ENCODE measurements around the gene C1orf159. TPM values are rescaled to one million over a fixed set of nuclear protein-coding genes. Genes with fewer than 3 reads are reported as not detected.

C1orf159 gene
- total and polyA plus RNA-seq, 2 donors (not counting 1 experiment from before 2014, with no cell fraction given) = 23.0 to 25.6 TPM

GRCh38 chr1:1090424-1091343 lies 25.2 kb downstream of the C1orf159 start:
- no peak overlapping the region for H2AFZ ChIP-seq (ENCODE audit: insufficient read depth, low read depth, low read length, poor library complexity, severe bottlenecking)
- peaks cover 0 to 7% of the 10 kb centered on the region in 2 donors for H3K4me1 ChIP-seq (ENCODE audit: control insufficient read depth in 2 of 2, insufficient read depth in 2 of 2, low read length in 2 of 2)
- H3K27ac ChIP-seq (ENCODE audit: low read length in 2 of 2) = no peak overlapping the region
- H3K4me2 ChIP-seq (replicated peaks; ENCODE audit: low read depth, low read length, poor library complexity, severe bottlenecking) = no peak overlapping the region
- no peak for TF ChIP-seq CTCF (IDR thresholded peaks at IDR 0.05)
- TF ChIP-seq EZH2 (IDR thresholded peaks at IDR 0.05; ENCODE audit: borderline replicate concordance, insufficient read depth, low read depth, low read length, poor library complexity, severe bottlenecking) = no peak
- no peak for DNase-seq
- no peaks in the 10 kb centered on the region for H3K9me3 ChIP-seq (ENCODE audit: control extremely low read depth in 1 of 3, control insufficient read depth in 2 of 3, insufficient read depth in 1 of 3, low read length in 2 of 3)
- no peaks in the 10 kb centered on the region for H3K9me3 Mint-ChIP-seq (ENCODE audit: insufficient read depth)
- intact Hi-C loops (cut with micrococcal nuclease) = no loop called here
- WGBS (ENCODE audit: insufficient coverage) = 96% methylated on average over 45 of the region's 45 CpGs
- H3K9ac ChIP-seq (ENCODE audit: low read length) = no peak overlapping the region
- H3K4me1 Mint-ChIP-seq = peaks cover 5% of the 10 kb centered on the region
- no peaks in the 10 kb centered on the region for H3K79me2 ChIP-seq (ENCODE audit: control insufficient read depth, insufficient read depth, low read length)
- ChIA-PET CTCF (interaction anchor here (0.8 kb wide), 1 partner anchor 32 kb away, joined by 3 read pairs; no protein-coding TSS in a partner anchor), POLR2A (no interaction called here)
- no peaks in the 10 kb centered on the region for H3K36me3 ChIP-seq (replicated peaks in 1 of 2; ENCODE audit: control extremely low read depth in 1 of 2, control insufficient read depth in 1 of 2, extremely low read depth in 1 of 2, insufficient read depth in 2 of 2, low read length in 1 of 2)
- ATAC-seq (ENCODE audit: low read depth) = no peak
- no peak overlapping the region for H3K4me3 ChIP-seq (ENCODE audit: control extremely low read depth in 1 of 5, extremely low read depth in 1 of 5, insufficient read depth in 1 of 5, low read depth in 2 of 5, low read length in 4 of 5)
- H3K27ac Mint-ChIP-seq = no peak overlapping the region
- no peaks in the 10 kb centered on the region for H3K27me3 Mint-ChIP-seq
- H3K27me3 ChIP-seq (replicated peaks in 1 of 4; ENCODE audit: control extremely low read depth in 1 of 4, control insufficient read depth in 3 of 4, insufficient read depth in 4 of 4, low read length in 3 of 4) = no peaks in the 10 kb centered on the region
- no peak overlapping the region for H3K4me3 Mint-ChIP-seq
- H4K20me1 ChIP-seq (ENCODE audit: control insufficient read depth, insufficient read depth, low read length, poor library complexity, severe bottlenecking) = no peaks in the 10 kb centered on the region
